ENCODE data around the gene CNN2.

The CNN2 gene

GRCh38 chr19:1026783-1027649 is 608 bp downstream of the CNN2 start:
- peak; percentile 52 for ATAC-seq
- Mint-ChIP-seq H3K9me3 (no peaks in the 10 kb centered on the region), H3K4me3 (peak overlapping the region; percentile 96), H3K36me3 (peaks cover 18% of the 10 kb centered on the region), H3K27me3 (no peaks in the 10 kb centered on the region), H3K27ac (peak overlapping the region; percentile 91), H3K4me1 (peaks cover 26% of the 10 kb centered on the region)

DNA sequence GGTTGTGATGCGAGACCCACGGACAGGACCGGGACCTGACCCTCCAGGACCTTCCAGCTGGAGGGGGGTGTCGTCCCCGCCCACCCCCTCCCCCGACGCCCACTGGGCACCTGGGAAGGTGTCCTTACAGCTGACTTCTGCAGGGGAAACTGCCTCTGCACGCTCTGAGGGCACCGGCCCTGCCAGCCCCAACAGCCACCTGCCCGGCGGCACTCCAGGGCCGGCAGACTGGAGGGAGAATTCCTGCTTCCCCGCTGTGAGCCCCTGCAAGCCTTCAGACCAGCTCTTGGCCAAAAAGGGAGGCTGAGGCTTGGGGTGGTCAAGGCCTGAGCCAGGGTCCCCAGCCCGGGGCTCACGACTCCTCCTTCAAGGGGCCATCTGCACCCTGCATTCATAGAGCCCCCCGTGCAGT is 1.2 kb downstream of the CNN2 start:
- Mint-ChIP-seq H3K27me3 (no peaks in the 10 kb centered on the region), H3K36me3 (peaks cover 24% of the 10 kb centered on the region), H3K9me3 (no peaks in the 10 kb centered on the region), H3K4me1 (peaks cover 32% of the 10 kb centered on the region), H3K27ac (peak overlapping the region; percentile 91), H3K4me3 (peak overlapping the region; percentile 96)
- peak; percentile 35 for ATAC-seq

DNA sequence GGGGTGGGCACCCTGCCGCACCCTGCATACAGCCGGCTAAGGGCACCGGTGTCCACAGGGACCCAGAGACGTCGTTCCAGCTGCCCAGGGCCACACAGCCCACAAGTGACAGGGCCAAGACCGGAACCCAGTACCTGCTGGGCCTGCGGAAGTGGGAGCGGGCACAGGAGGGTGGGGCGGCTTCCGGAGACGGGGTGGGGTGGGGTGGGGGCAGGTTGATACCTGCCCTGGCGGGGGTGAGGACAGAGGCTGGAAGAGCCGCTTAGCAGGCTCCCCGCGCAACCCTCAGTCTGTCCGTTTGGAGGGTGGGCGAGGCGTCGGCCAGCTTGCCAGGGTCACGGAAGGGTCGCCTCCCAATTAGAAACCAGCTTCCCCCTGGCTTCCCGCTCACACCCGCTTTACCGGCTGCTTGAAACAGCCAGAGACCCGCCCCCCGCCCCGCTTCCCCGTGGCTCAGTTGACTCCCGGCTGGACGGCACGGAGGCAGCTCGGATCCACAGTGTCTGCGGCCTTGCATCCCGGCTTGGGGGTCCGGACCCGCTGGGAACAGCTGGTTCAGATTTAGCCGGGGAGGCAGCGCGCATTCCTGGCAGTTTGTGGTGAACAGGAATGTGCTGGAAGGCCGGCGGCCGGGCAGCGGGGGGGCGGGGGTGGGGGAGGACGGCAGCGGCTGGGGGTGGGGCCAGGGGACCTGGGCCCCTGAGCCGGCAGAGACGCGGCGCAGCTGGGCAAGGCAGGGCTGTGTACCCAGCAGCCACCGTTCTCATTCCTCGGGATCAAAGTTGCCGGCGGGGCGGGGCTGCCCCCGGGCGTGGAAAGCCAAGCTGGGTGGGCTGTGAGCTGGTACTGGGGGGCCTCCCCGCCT is 1.9 kb downstream of the CNN2 start:
- Mint-ChIP-seq H3K4me1 (peaks cover 34% of the 10 kb centered on the region), H3K27me3 (no peaks in the 10 kb centered on the region), H3K4me3 (peak overlapping the region; percentile 96), H3K27ac (peak overlapping the region; percentile 91), H3K36me3 (peaks cover 30% of the 10 kb centered on the region), H3K9me3 (no peaks in the 10 kb centered on the region)
- peak; percentile 76 for ATAC-seq

DNA sequence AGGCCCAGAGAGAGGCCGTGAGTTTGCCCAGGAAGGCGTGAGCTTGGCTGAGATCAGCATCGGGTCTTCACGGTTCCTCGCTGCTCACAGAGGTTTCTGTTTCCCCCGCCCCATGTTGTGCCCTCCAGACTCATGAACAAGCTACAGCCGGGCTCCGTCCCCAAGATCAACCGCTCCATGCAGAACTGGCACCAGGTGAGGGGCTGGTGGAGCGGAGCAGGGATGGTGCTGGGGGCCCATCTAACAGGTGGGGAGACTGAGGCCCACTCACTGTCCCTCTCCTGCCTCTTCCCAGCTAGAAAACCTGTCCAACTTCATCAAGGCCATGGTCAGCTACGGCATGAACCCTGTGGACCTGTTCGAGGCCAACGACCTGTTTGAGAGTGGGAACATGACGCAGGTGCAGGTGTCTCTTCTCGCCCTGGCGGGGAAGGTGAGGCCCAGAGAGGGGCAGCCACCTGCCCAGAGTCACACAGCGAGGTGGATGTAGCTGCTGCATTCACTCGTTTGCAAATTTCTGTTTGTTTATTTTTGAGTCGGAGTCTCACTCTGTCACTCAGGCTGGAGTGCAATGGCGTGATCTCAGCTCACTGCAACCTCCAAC is 6.0 kb downstream of the CNN2 start:
- H3K36me3 Mint-ChIP-seq: peaks cover 60% of the 10 kb centered on the region
- H3K4me3 Mint-ChIP-seq: no peak overlapping the region
- H3K27me3 Mint-ChIP-seq: no peaks in the 10 kb centered on the region
- no peak overlapping the region for H3K27ac Mint-ChIP-seq
- H3K9me3 Mint-ChIP-seq: no peaks in the 10 kb centered on the region
- H3K4me1 Mint-ChIP-seq: peaks cover 48% of the 10 kb centered on the region
- ATAC-seq: no peak

GRCh38 chr19:1035998-1036621 is 9.7 kb downstream of the CNN2 start:
- Mint-ChIP-seq H3K36me3 (peaks cover 57% of the 10 kb centered on the region), H3K4me1 (peaks cover 67% of the 10 kb centered on the region), H3K27me3 (no peaks in the 10 kb centered on the region), H3K27ac (peak overlapping the region; percentile 96), H3K4me3 (no peak overlapping the region), H3K9me3 (no peaks in the 10 kb centered on the region)
- no peak for ATAC-seq

DNA sequence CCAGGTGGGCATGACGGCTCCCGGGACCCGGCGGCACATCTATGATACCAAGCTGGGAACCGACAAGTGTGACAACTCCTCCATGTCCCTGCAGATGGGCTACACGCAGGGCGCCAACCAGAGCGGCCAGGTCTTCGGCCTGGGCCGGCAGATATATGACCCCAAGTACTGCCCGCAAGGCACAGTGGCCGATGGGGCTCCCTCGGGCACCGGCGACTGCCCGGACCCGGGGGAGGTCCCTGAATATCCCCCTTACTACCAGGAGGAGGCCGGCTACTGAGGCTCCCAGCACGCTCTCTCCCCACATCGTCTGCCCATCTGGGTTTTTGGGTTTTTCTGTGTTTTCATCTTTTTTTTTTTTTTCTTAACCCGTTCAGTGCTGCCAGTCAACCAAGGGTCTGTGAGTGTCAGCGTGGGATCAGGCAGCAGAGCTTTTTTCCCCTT is 11.2 kb downstream of the CNN2 start:
- peak overlapping the region; percentile 66 for H3K4me3 Mint-ChIP-seq
- peaks cover 69% of the 10 kb centered on the region for H3K4me1 Mint-ChIP-seq
- H3K36me3 Mint-ChIP-seq: peaks cover 51% of the 10 kb centered on the region
- H3K27me3 Mint-ChIP-seq: no peaks in the 10 kb centered on the region
- peak overlapping the region; percentile 96 for H3K27ac Mint-ChIP-seq
- no peaks in the 10 kb centered on the region for H3K9me3 Mint-ChIP-seq
- ATAC-seq: peak; percentile 28

DNA sequence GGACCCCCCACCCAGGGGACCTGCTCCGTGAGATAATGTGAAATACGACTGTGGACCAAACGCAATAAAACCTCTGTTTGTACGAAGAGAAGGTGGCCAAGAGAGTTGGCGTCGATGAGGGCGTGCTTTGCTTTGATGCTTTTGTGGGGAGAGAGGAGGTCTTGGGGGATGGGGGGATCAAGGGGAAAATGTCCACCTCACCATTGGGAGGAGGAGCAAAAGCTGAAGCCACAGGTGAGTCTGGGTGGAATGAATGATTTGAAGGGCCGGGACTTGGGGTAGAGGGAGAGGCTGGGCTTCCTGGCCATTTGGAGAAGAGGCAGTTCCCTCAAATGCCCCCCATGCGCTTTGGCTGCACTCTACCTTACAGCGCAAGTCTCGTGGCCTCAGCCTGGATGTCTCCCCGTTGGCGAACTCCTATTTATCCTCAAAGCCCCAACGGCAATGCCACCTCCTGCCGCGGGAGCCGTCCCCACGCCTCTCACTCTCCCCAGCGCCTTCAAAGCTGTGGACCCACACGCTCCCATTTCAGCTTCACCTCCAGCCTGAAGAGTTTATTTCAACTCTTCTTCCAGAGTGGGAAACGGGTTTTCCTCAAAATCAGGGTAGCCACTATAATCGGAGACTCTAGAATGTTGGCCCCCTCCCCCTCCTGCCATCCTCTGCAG is 12.7 kb downstream of the CNN2 start:
- H3K36me3 Mint-ChIP-seq: peaks cover 51% of the 10 kb centered on the region
- H3K9me3 Mint-ChIP-seq: no peaks in the 10 kb centered on the region
- H3K4me3 Mint-ChIP-seq: peak overlapping the region; percentile 91
- no peak for ATAC-seq
- H3K27ac Mint-ChIP-seq: peak overlapping the region; percentile 96
- H3K27me3 Mint-ChIP-seq: no peaks in the 10 kb centered on the region
- peaks cover 66% of the 10 kb centered on the region for H3K4me1 Mint-ChIP-seq

GRCh38 chr19:1039646-1040475 is 13.5 kb downstream of the CNN2 start, which contains the start of gene ABCA7:
Gene ABCA7, plus strand, starts transcription at chr19:1040107. Its CDS starts 1,255 bp downstream, at chr19:1041362.
- H3K27ac Mint-ChIP-seq: peak within 1 kb of the TSS; percentile 96
- peak within 1 kb of the TSS; percentile 91 for H3K4me3 Mint-ChIP-seq

DNA sequence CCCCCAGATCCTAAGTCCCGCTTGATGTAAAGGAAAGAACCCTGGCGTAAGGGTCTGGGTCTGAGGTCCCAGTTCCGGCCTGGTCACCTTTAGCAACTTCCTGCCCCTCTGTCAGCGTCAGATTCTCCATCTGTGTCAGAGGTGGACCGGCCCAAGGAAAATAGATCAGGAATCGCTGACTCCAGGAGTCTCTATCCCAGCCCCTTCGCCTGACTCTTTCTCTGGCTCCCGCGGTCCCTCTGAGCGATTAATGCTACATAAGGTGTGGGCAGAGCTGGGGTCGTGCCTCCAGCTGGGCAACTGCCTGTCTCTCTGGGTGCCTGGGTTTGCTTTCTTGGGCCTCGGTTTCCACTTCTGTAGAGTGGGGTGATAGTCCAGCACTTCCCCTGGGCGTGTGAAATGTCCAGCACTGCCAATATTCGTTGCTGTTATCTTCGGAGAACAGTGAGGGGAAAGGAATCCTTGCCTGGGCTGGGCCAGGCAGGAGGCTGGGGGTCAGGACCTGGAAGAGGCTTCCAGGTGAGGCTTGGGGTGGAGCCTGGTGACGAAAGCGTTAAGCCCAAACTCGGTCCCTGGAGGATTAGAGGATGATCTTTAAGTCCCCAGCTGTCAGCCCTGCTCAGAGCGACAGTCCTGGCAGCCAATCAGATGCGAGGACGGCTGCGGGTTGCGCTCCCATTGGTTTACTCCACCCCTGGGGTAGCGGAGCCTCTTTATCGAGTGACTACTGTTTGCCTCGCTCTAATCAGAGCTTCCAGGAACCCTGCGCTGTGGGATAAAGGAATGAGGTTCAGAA is 14.3 kb downstream of the CNN2 start:
- peak; percentile 75 for ATAC-seq
- Mint-ChIP-seq H3K27me3 (no peaks in the 10 kb centered on the region), H3K9me3 (no peaks in the 10 kb centered on the region), H3K36me3 (peaks cover 56% of the 10 kb centered on the region), H3K4me3 (peak overlapping the region; percentile 91), H3K4me1 (peaks cover 65% of the 10 kb centered on the region), H3K27ac (peak overlapping the region; percentile 96)

More at GRCh38 chr19:1039646-1040475, 13.5 kb downstream of the CNN2 start, which contains the start of gene ABCA7:
- Mint-ChIP-seq H3K36me3 (peaks cover 57% of the 10 kb centered on the region), H3K4me1 (peaks cover 66% of the 10 kb centered on the region), H3K27me3 (no peaks in the 10 kb centered on the region), H3K9me3 (no peaks in the 10 kb centered on the region)
- peak; percentile 91 for ATAC-seq

DNA sequence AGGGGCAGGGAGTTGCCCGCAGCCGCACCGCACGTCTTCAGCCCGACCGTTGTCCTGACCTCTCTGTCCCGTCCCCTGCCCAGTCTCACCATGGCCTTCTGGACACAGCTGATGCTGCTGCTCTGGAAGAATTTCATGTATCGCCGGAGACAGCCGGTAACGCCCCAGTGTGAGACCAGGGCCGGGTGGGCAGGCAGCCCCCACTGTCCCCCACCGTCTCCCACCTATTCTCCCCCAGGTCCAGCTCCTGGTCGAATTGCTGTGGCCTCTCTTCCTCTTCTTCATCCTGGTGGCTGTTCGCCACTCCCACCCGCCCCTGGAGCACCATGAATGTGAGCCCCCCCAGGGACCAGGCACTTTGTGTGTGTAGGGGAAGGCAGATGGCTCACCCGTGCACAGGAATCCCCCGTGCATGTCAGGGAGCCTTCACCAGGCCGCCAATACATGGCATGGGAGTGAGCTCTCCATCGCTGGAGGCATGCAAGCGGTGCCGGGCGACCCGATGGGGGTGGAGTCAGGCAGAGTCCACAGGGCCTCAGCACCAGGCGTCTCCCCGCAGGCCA is 14.9 kb downstream of the CNN2 start:
- H3K36me3 Mint-ChIP-seq: peaks cover 49% of the 10 kb centered on the region
- ATAC-seq: no peak
- no peaks in the 10 kb centered on the region for H3K27me3 Mint-ChIP-seq
- H3K27ac Mint-ChIP-seq: peak overlapping the region; percentile 96
- peaks cover 58% of the 10 kb centered on the region for H3K4me1 Mint-ChIP-seq
- peak overlapping the region; percentile 91 for H3K4me3 Mint-ChIP-seq
- no peaks in the 10 kb centered on the region for H3K9me3 Mint-ChIP-seq

- Mint-ChIP-seq H3K27me3 (no peaks in the 10 kb centered on the region), H3K27ac (no peak overlapping the region), H3K36me3 (peaks cover 42% of the 10 kb centered on the region), H3K9me3 (no peaks in the 10 kb centered on the region), H3K4me3 (no peak overlapping the region), H3K4me1 (peaks cover 53% of the 10 kb centered on the region)
- no peak for ATAC-seq
Measured at GRCh38 chr19:1041835-1042685, 15.7 kb downstream of the CNN2 start.
